Measurements from ENCODE around the gene PLCB4.

PLCB4 gene

DNA sequence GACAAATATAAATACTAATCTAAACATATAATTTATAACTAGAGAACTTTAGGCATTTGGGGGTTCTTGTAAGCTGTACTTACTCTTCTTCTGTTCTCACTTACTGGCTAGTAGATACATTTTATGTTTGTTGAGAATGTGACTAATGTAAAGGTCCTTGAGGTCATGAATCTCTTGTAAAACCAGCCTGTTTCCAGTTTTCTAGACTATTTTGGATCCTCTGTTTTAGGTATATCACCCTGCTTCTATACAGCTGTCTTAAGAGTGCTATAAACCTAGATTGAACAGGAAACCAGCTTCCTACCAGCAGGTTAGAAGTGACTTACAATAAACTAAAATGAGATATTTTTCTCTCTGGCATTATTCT lies 134.2 kb downstream of the PLCB4 start (continued):
- TF ChIP-seq ZNF18 (tag by site-specific recombination; IDR thresholded peaks at IDR 0.05) (no peak), MEIS1 (CRISPR knock-in tag; IDR thresholded peaks at IDR 0.05; ENCODE audit: borderline replicate concordance) (no peak), HOXD13 (CRISPR knock-in tag; IDR thresholded peaks at IDR 0.05; ENCODE audit: borderline replicate concordance) (no peak), SETDB1 (IDR thresholded peaks at IDR 0.05; ENCODE audit: insufficient read length, low read length) (no peak), ZNF777 (tag by site-specific recombination; IDR thresholded peaks at IDR 0.05; ENCODE audit: borderline replicate concordance) (no peak)

- H3K4me3 ChIP-seq (ENCODE audit: low read depth, low read length) = no peak overlapping the region
- TF ChIP-seq ZNF548 (tag by site-specific recombination; IDR thresholded peaks at IDR 0.05) (no peak), ZNF202 (tag by site-specific recombination; IDR thresholded peaks at IDR 0.05; ENCODE audit: borderline replicate concordance) (no peak), ZNF350 (tag by site-specific recombination; IDR thresholded peaks at IDR 0.05) (no peak), ZBTB17 (tag by site-specific recombination; IDR thresholded peaks at IDR 0.05) (no peak), ZNF23 (tag by site-specific recombination; IDR thresholded peaks at IDR 0.05; ENCODE audit: borderline replicate concordance) (no peak), ZNF560 (tag by site-specific recombination; IDR thresholded peaks at IDR 0.05; ENCODE audit: borderline replicate concordance) (no peak), ZBTB48 (tag by site-specific recombination; IDR thresholded peaks at IDR 0.05) (no peak), ZNF621 (tag by site-specific recombination; IDR thresholded peaks at IDR 0.05) (no peak), MEIS1 (CRISPR knock-in tag; IDR thresholded peaks at IDR 0.05; ENCODE audit: borderline replicate concordance) (no peak), ZNF629 (tag by site-specific recombination; IDR thresholded peaks at IDR 0.05) (no peak)
- TF ChIP-seq, protein P1, sequence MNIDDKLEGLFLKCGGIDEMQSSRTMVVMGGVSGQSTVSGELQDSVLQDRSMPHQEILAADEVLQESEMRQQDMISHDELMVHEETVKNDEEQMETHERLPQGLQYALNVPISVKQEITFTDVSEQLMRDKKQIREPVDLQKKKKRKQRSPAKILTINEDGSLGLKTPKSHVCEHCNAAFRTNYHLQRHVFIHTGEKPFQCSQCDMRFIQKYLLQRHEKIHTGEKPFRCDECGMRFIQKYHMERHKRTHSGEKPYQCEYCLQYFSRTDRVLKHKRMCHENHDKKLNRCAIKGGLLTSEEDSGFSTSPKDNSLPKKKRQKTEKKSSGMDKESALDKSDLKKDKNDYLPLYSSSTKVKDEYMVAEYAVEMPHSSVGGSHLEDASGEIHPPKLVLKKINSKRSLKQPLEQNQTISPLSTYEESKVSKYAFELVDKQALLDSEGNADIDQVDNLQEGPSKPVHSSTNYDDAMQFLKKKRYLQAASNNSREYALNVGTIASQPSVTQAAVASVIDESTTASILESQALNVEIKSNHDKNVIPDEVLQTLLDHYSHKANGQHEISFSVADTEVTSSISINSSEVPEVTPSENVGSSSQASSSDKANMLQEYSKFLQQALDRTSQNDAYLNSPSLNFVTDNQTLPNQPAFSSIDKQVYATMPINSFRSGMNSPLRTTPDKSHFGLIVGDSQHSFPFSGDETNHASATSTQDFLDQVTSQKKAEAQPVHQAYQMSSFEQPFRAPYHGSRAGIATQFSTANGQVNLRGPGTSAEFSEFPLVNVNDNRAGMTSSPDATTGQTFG (tag by site-specific recombination; IDR thresholded peaks at IDR 0.05; ENCODE audit: borderline replicate concordance) = no peak
- TF ChIP-seq, protein P2, sequence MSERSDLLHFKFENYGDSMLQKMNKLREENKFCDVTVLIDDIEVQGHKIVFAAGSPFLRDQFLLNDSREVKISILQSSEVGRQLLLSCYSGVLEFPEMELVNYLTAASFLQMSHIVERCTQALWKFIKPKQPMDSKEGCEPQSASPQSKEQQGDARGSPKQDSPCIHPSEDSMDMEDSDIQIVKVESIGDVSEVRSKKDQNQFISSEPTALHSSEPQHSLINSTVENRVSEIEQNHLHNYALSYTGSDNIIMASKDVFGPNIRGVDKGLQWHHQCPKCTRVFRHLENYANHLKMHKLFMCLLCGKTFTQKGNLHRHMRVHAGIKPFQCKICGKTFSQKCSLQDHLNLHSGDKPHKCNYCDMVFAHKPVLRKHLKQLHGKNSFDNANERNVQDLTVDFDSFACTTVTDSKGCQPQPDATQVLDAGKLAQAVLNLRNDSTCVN (tag by site-specific recombination; optimal IDR thresholded peaks at IDR 0.05) = no peak
- H3K9me3 ChIP-seq (ENCODE audit: control insufficient read depth, insufficient read depth, low read depth, low read length) = no peaks in the 10 kb centered on the region
- CTCF ChIA-PET = no interaction called here
- POLR2A ChIA-PET = no interaction called here
- no peaks in the 10 kb centered on the region for H3K36me3 ChIP-seq (ENCODE audit: control insufficient read depth in 2 of 2, insufficient read depth in 1 of 2, low read length in 2 of 2)
- no peak overlapping the region for H3K27ac ChIP-seq (ENCODE audit: extremely low read depth, low read depth, low read length)
- 0 out of 2 replicates have a peak, but pooled peaks cover 5% of the 10 kb centered on the region for H3K4me1 ChIP-seq (ENCODE audit: control insufficient read depth, insufficient read depth, low read length)
These were observed 136.1 kb downstream of the PLCB4 start for GRCh38 chr20:9204979-9205378.

DNA sequence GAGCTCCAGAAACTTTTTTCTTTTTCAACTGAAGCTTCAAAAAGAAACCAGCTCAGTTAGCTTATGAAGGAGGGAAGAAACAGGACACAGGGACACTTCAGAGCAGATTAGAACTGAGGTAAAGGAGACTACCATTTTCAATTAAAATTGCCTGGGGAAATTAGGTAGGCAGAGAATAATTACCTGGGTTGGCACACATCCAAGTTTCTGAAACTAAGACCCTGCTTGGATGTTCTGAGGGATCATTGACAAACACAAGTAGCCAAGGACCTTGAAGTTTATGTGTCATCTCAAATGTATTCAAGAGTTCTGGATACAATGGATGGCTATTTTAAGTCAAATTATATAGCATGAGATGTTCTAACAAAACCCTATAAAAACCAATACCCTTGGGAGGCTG lies 137.6 kb downstream of the PLCB4 start:
- Histone ChIP-seq H3K4me1 (ENCODE audit: control insufficient read depth, insufficient read depth, low read length) (no peaks in the 10 kb centered on the region), H3K9me3 (ENCODE audit: control insufficient read depth, insufficient read depth, low read depth, low read length) (no peaks in the 10 kb centered on the region), H3K4me3 (ENCODE audit: low read depth, low read length) (no peak overlapping the region), H3K36me3 (ENCODE audit: control insufficient read depth in 2 of 2, insufficient read depth in 1 of 2, low read length in 2 of 2) (no peaks in the 10 kb centered on the region), H3K27ac (ENCODE audit: extremely low read depth, low read depth, low read length) (no peak overlapping the region)
- TF ChIP-seq ZNF514 (tag by site-specific recombination; IDR thresholded peaks at IDR 0.05) (no peak), ZNF624 (tag by site-specific recombination; IDR thresholded peaks at IDR 0.05) (no peak), KLF7 (tag by site-specific recombination; IDR thresholded peaks at IDR 0.05; ENCODE audit: borderline replicate concordance) (no peak), ZNF48 (tag by site-specific recombination; IDR thresholded peaks at IDR 0.05) (no peak), ZNF223 (tag by site-specific recombination; IDR thresholded peaks at IDR 0.05) (no peak), IKZF3 (tag by site-specific recombination; IDR thresholded peaks at IDR 0.05) (no peak), ZSCAN23 (tag by site-specific recombination; IDR thresholded peaks at IDR 0.05) (no peak), ZNF169 (tag by site-specific recombination; IDR thresholded peaks at IDR 0.05) (no peak), ZNF596 (tag by site-specific recombination; IDR thresholded peaks at IDR 0.05) (no peak), ZNF768 (tag by site-specific recombination; IDR thresholded peaks at IDR 0.05) (no peak)
- TF ChIP-seq, protein P1 (tag by site-specific recombination; IDR thresholded peaks at IDR 0.05; ENCODE audit: borderline replicate concordance) = no peak
- CTCF ChIA-PET = interaction anchor here (0.6 kb wide), 1 partner anchor 226 kb away, joined by 3 read pairs; no protein-coding TSS in a partner anchor
- POLR2A ChIA-PET = no interaction called here

Measured in HEK293 (cell line).